Right lobe of liver (tissue), 4 donors: ENCODE results near the gene CIBAR2.

Experiments used
- CTCF ChIP-seq, 4 donors: fragments of 200-600 bp in 3 of 4; fragments of 450-650 bp in 1 of 4; IDR thresholded peaks; one replicate each; pipeline versions ENCODE4 v1.5.1 to v1.8.0; 2016 to 2022; ENCODE audit warnings: antibody characterized with exemption in 4 of 4, mild to moderate bottlenecking in 2 of 4
- POLR2A ChIP-seq: fragments of 450-650 bp; IDR thresholded peaks from one replicate; pipeline ENCODE4 v1.6.1; 2017; ENCODE audit warnings: antibody characterized with exemption, mild to moderate bottlenecking
- donor health status: DM: no; HTN: no; CAD: no.
- donor health status: DM: no; HTN: no; CAD: no.
- donor health status: DM: no; HTN: yes; CAD: no.

- TF ChIP-seq CTCF (IDR thresholded peaks at IDR 0.05) (no peak), POLR2A (no peak)
Measured at GRCh38 chr16:85064186-85064585, 48.1 kb downstream of the CIBAR2 start.
